HG02798 (cell line): ENCODE data around the gene CASTOR2.
"Not testable (repeated sequence)": the region's sequence is repeated elsewhere in the genome, so short reads cannot be mapped to it uniquely, and the experiment has no call there.

Source experiments
- ATAC-seq: cut with Tn5 transposase; IDR thresholded peaks from one replicate; pipeline ENCODE4 v1.9.1; 2021; ENCODE audit warnings: mild to moderate bottlenecking; ENCODE audit not compliant: unreplicated experiment, poor library complexity

CASTOR2 gene

GRCh38 chr7:75048435-75049379 lies 84.2 kb downstream of the CASTOR2 start:
- ATAC-seq, result no peak

DNA sequence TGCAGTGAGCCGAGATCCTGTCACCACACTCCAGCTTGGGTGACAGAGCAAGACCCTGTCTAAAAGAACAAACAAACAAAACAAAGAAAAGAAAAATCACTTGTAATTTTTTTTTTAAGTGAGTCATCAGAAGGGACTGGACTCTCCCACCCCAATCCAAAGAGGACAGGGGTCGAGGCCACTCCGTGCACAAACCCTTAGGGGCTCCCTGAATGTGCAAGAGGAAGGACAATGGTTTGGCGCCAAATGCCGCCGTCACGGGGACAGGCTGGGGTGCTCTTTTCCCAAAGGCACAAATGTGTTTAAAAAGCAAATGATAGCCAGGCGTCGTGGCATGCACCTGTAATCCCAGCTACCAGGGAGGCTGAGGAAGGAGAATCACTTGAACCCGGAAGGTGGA lies 85.3 kb downstream of the CASTOR2 start:
- ATAC-seq, result no peak

GRCh38 chr7:75050501-75050900 lies 86.0 kb downstream of the CASTOR2 start:
- ATAC-seq, result no peak

DNA sequence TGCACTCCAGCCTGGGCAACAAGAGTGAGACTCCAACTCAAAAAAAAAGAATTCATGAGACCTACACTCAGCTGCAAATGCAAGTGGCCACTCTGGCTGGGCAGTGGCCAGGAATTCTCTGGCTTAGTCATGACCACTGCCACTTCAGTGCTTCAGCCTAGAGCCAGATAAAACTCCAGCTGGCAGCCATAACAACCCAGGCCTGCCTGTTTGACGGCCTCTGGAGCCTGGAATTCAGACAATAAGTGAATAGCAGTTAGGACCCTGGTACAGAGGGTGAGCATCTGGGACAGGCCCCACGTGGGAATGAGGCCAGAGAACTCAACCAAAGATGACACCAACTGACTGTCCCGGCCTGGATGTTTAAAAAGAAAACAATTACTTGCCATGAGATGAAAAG lies 90.2 kb downstream of the CASTOR2 start:
- no peak for ATAC-seq

- ATAC-seq, result no peak
Observed at GRCh38 chr7:75055155-75055554, 90.7 kb downstream of the CASTOR2 start.

- ATAC-seq, result no peak
Observed at GRCh38 chr7:75055830-75056772, 91.6 kb downstream of the CASTOR2 start.

GRCh38 chr7:75058406-75058805 lies 93.9 kb downstream of the CASTOR2 start:
- ATAC-seq, result no peak

- ATAC-seq, result no peak
Observed at GRCh38 chr7:75064291-75064690, 99.8 kb downstream of the CASTOR2 start.

- ATAC-seq, result no peak
Observed at GRCh38 chr7:75064801-75065200, 100.3 kb downstream of the CASTOR2 start.

- no peak for ATAC-seq
Observed at GRCh38 chr7:75066521-75066920, 102.0 kb downstream of the CASTOR2 start.

- no peak for ATAC-seq
Observed at GRCh38 chr7:75072981-75073283, 108.4 kb downstream of the CASTOR2 start.

- ATAC-seq, result not testable (repeated sequence)
Observed at GRCh38 chr7:75074262-75074641, 109.7 kb downstream of the CASTOR2 start.
